Measurements from ENCODE around the gene PIGQ. TPM values are rescaled to one million over a fixed set of nuclear protein-coding genes. Genes with fewer than 3 reads are reported as not detected.

Gene PIGQ
- total and polyA plus RNA-seq, 2 of the 8 experiments (the other 6 are each of a cell fraction or from before 2014, with no cell fraction given), result 36.0 to 49.2 TPM

- Histone ChIP-seq H4K91ac (replicated peaks; ENCODE audit: insufficient read length, low read length) (no peak overlapping the region), H2BK12ac (ENCODE audit: low read depth, low read length) (no peak overlapping the region), H2BK20ac (ENCODE audit: low read length) (no peak overlapping the region), H3K27me3 (replicated peaks in 1 of 4; ENCODE audit: control insufficient read depth in 3 of 4, extremely low read depth in 1 of 4, insufficient read depth in 3 of 4, low read length in 3 of 4) (no peaks in the 10 kb centered on the region), H3K9me3 (ENCODE audit: insufficient read depth in 2 of 2, low read depth in 1 of 2, low read length in 1 of 2) (no peaks in the 10 kb centered on the region), H2BK5ac (ENCODE audit: low read depth, low read length) (no peak overlapping the region), H3K9ac (replicated peaks in 1 of 4; ENCODE audit: extremely low read depth in 1 of 4, low read depth in 3 of 4, low read length in 3 of 4) (no peak overlapping the region), H3K27ac (ENCODE audit: low read depth, low read length) (no peak overlapping the region), H4K20me1 (replicated peaks in 1 of 2; ENCODE audit: control insufficient read depth in 1 of 2, insufficient read depth in 2 of 2, low read length in 2 of 2) (peaks cover 7 to 26% of the 10 kb centered on the region in 2 experiments), H3K18ac (ENCODE audit: extremely low read depth, low read length) (no peak overlapping the region), H3K79me2 (ENCODE audit: control insufficient read depth in 1 of 2, insufficient read depth in 2 of 2, low read length in 2 of 2) (peaks cover 0 to 47% of the 10 kb centered on the region in 2 experiments; a peak in 3 of 4 replicates), H3K23me2 (ENCODE audit: low read depth, low read length) (no peaks in the 10 kb centered on the region), H2AK5ac (ENCODE audit: low read depth, low read length) (no peak overlapping the region), H4K5ac (ENCODE audit: insufficient read length, low read depth, low read length) (no peak overlapping the region), H3K79me1 (ENCODE audit: low read depth, low read length) (peaks cover 13% of the 10 kb centered on the region), H3K4me3 (ENCODE audit: extremely low read depth in 1 of 4, insufficient read depth in 2 of 4, low read depth in 3 of 4, low read length in 4 of 4) (no peak overlapping the region), H4K8ac (ENCODE audit: extremely low read depth, insufficient read depth, low read length) (no peak overlapping the region; the same call in 1 of the 2 replicates), H3K23ac (ENCODE audit: insufficient read length) (no peak overlapping the region), H3K4ac (replicated peaks; ENCODE audit: insufficient read length, low read depth, low read length) (no peak overlapping the region), H2BK120ac (replicated peaks; ENCODE audit: low read depth, low read length) (no peak overlapping the region), H3K4me2 (ENCODE audit: insufficient read depth in 1 of 2, low read depth in 2 of 2, low read length in 2 of 2) (no peak overlapping the region), H3K14ac (ENCODE audit: insufficient read length) (no peak overlapping the region), H2AFZ (ENCODE audit: low read length) (no peak overlapping the region), H3K36me3 (ENCODE audit: control insufficient read depth in 2 of 4, insufficient read depth in 4 of 4, low read length in 3 of 4) (no peaks in the 10 kb centered on the region; a peak in 2 of 8 replicates), H3K4me1 (replicated peaks in 1 of 4; ENCODE audit: control insufficient read depth in 3 of 4, insufficient read depth in 4 of 4, low read length in 3 of 4) (no peaks in the 10 kb centered on the region; a peak in 2 of 7 replicates), H3K56ac (replicated peaks; ENCODE audit: insufficient read length, low read depth, low read length) (no peak overlapping the region), H2BK15ac (ENCODE audit: low read length) (no peak overlapping the region)
- CTCF ChIA-PET (ENCODE audit: partially characterized antibody), result interaction anchor here (1.2 to 1.7 kb wide), 5 partner anchors 11 to 214 kb away, joined by 3 to 10 read pairs (median 3); no protein-coding TSS in a partner anchor
- no peak for DNase-seq (ENCODE audit: low read depth in 1 of 2, low spot score in 2 of 2)
- WGBS, 2 experiments (ENCODE audit: extremely low coverage in 1 of 2, insufficient coverage in 1 of 2, insufficient read length in 1 of 2, insufficient replicate concordance in 2 of 2, low coverage in 1 of 2, low lambda C conversion rate in 2 of 2, missing lambda C conversion rate in 1 of 2), result 94% methylated on average over 35 of the region's 39 CpGs; no CpG with 5 or more reads in 1 of the 2 experiments
- POLR2A ChIA-PET (ENCODE audit: partially characterized antibody), result interaction anchor here (1.9 kb wide), 1 partner anchor 12 kb away, joined by 6 read pairs; no protein-coding TSS in a partner anchor
- FAIRE-seq, result no peak
- TF ChIP-seq CTCF (IDR thresholded peaks at IDR 0.05; ENCODE audit: control extremely low read depth in 1 of 3, insufficient read depth in 1 of 3, low read depth in 1 of 3, low read length in 3 of 3) (no peak), CTBP2 (IDR thresholded peaks at IDR 0.05; ENCODE audit: borderline replicate concordance, insufficient read depth, insufficient read length, low read length) (no peak), FOSL1 (IDR thresholded peaks at IDR 0.05; ENCODE audit: insufficient read depth, low read depth, low read length) (no peak), EGR1 (IDR thresholded peaks at IDR 0.05; ENCODE audit: borderline replicate concordance, low read depth, low read length) (no peak), JUN (IDR thresholded peaks at IDR 0.05; ENCODE audit: low read depth, low read length) (no peak), KDM1A (IDR thresholded peaks at IDR 0.05; ENCODE audit: borderline replicate concordance, low read length) (no peak), GTF2F1 (IDR thresholded peaks at IDR 0.05; ENCODE audit: borderline replicate concordance, low read depth, low read length) (no peak), KDM4A (IDR thresholded peaks at IDR 0.05; ENCODE audit: low read depth, low read length, severe bottlenecking) (no peak)
Observed at GRCh38 chr16:535446-536405, 34.0 kb upstream of the PIGQ start.

All from H1 (cell line).